Sigmoid colon (tissue), 4 donors: Measurements from ENCODE around the gene GRM7.

ENCODE experiments used
- EP300 ChIP-seq, 4 donors: sonication (generic); formaldehyde crosslinking; IDR thresholded peaks; one replicate each; pipeline ENCODE4 v1.6.1; 2017; ENCODE audit warnings: antibody characterized with exemption in 4 of 4
- POLR2A ChIP-seq, 2 donors: fragments of 450-650 bp; IDR thresholded peaks; one replicate each; pipeline ENCODE4 v1.6.1; 2016; ENCODE audit warnings: antibody characterized with exemption in 2 of 2, mild to moderate bottlenecking in 2 of 2, moderate library complexity in 2 of 2
- POLR2AphosphoS5 ChIP-seq, 4 donors: sonication (generic); formaldehyde crosslinking; IDR thresholded peaks; one replicate each; pipeline ENCODE4 v1.6.1; 2017; ENCODE audit warnings: antibody characterized with exemption in 4 of 4
- TF ChIP-seq, protein P1 (sequence below), 4 experiments: fragments of 450-650 bp in 3 of 4; fragments of 200-600 bp in 1 of 4; IDR thresholded peaks; one replicate each; pipeline ENCODE4 v1.5.1; 2016 to 2019; ENCODE audit warnings: antibody characterized with exemption in 4 of 4, mild to moderate bottlenecking in 3 of 4, moderate library complexity in 2 of 4

DNA sequence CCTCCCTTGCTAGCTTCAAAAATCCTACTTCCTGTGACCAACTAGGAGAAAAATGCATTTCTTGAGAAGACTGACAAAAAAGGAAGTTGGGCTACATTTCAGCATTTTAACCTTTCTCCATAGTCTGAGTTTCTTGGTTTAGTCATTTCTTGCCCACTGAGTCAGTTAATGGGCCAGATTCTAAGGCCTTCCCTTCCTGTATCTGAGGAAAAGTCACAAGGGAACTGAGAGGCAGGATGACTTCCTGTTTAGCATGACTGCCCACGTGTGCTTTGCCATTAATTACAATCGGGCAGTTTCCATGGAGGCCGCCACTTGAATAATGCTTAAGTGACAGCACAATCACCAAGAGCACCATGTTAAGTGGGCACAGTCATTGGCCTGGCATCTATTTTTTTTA is 846.3 kb downstream of the GRM7 start:
- no peak for TF ChIP-seq POLR2A (IDR thresholded peaks at IDR 0.05)
- TF ChIP-seq, protein P1, sequence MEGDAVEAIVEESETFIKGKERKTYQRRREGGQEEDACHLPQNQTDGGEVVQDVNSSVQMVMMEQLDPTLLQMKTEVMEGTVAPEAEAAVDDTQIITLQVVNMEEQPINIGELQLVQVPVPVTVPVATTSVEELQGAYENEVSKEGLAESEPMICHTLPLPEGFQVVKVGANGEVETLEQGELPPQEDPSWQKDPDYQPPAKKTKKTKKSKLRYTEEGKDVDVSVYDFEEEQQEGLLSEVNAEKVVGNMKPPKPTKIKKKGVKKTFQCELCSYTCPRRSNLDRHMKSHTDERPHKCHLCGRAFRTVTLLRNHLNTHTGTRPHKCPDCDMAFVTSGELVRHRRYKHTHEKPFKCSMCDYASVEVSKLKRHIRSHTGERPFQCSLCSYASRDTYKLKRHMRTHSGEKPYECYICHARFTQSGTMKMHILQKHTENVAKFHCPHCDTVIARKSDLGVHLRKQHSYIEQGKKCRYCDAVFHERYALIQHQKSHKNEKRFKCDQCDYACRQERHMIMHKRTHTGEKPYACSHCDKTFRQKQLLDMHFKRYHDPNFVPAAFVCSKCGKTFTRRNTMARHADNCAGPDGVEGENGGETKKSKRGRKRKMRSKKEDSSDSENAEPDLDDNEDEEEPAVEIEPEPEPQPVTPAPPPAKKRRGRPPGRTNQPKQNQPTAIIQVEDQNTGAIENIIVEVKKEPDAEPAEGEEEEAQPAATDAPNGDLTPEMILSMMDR (IDR thresholded peaks at IDR 0.05), result no peak
- TF ChIP-seq EP300 (IDR thresholded peaks at IDR 0.05), result no peak
- no peak for TF ChIP-seq POLR2AphosphoS5 (IDR thresholded peaks at IDR 0.05)
